ENCODE measurements around the gene MOSMO.

DNA sequence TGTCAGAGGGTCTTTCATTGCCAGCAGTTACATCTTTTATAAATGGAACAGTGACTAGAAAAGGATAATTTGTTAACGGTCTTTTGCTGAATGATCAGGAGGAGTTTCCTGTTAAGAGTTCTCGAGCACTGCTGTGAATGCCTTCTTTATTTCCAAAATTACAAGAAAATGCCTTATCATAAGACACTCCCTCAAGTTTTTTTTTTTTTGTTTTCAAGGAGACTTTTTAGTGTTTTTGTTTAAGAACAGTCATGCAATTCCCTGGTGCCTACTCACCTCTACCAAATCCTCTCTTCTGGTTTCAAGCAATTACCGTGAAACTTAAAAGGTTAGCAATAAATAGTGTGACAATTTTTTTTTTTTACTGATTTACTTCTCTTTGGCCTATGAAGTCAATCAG is 65.4 kb downstream of the MOSMO start:
- TF ChIP-seq CTCF (conservative IDR thresholded peaks at IDR 0.05; ENCODE audit: low read depth, low read length) (no peak), EZH2phosphoT487 (IDR thresholded peaks at IDR 0.05; ENCODE audit: borderline replicate concordance, low read length) (no peak), EZH2 (IDR thresholded peaks at IDR 0.05; ENCODE audit: low read length, unreplicated experiment) (no peak)
